GM12891 (cell line): Measurements from ENCODE around the gene PLA2R1.

Experiments used
- POLR2A ChIP-seq: IDR thresholded peaks from 2 replicates; pipeline ENCODE4 v1.6.1; 2011; ENCODE audit warnings: low read depth, low read length, control low read depth
- POLR2AphosphoS5 ChIP-seq: IDR thresholded peaks from 2 replicates; pipeline ENCODE4 v1.6.1; 2011; ENCODE audit warnings: low read depth, low read length, control low read depth
- SPI1 ChIP-seq: IDR thresholded peaks from 2 replicates; pipeline ENCODE4 v1.6.1; 2011; ENCODE audit warnings: low read depth, low read length, control low read depth
- TAF1 ChIP-seq: IDR thresholded peaks from 2 replicates; pipeline ENCODE4 v1.6.1; 2011; ENCODE audit warnings: low read depth, low read length, control low read depth

DNA sequence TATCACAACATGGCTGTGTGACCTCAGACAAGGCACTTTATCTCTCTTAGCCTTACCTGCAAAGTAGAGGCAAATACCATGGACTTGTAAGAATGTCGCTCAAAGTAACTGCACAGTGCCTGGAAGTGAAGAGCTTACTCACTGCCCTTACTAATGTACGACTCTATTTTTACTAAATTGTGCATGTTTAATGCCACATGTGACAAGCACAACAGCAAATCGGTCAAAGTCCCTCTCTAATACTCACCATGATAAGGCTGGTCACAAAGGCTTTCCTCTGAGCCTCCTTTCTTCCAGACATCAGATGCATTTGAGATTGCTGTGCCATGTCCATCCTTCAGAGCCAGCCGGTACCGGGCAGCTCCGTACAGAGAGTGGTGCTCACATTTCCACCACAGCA, 164.0 kb downstream of the PLA2R1 start:
- no peak for TF ChIP-seq POLR2AphosphoS5
- TF ChIP-seq POLR2A = no peak; the same call in 1 of the 2 replicates
- no peak for TF ChIP-seq TAF1
- TF ChIP-seq SPI1 = no peak
